ENCODE results near the gene PRR22. TPM values are rescaled to one million over a fixed set of nuclear protein-coding genes. Genes with fewer than 3 reads are reported as not detected.

Gene PRR22
- total and polyA plus RNA-seq, 2 donors (not counting 3 experiments of a cell fraction or from before 2014, with no cell fraction given): 1.4 to 3.4 TPM

DNA sequence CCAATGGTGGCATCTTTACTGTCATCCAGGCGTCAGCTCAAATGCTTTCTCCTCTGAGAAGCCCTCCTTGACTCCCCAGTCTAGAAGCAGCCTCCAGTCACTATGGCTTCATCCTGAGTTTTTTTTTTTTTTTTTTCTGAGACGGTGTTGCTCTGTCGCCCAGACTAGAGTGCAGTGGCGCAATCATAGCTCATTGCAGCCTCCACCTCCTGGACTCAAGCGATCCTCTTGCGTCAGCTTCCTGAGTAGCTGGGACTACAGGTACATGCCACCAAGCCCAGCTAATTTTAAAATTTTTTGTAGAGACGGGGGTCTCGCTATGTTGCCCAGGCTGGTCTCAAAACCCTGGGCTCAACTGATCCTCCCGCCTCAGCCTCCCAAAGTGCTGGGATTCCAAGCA, 24.5 kb upstream of the PRR22 start:
- FAIRE-seq: no peak
- TF ChIP-seq MYC (IDR thresholded peaks at IDR 0.05; ENCODE audit: low read depth, low read length) (no peak), JUN (IDR thresholded peaks at IDR 0.05; ENCODE audit: borderline replicate concordance, insufficient read depth, insufficient read length, low read depth) (no peak), POLR2A (IDR thresholded peaks at IDR 0.05; ENCODE audit: low read depth, low read length) (no peak), GATA2 (IDR thresholded peaks at IDR 0.05; ENCODE audit: insufficient read depth, insufficient read length, low read depth, low read length) (no peak), POLR2AphosphoS5 (IDR thresholded peaks at IDR 0.05; ENCODE audit: insufficient read depth, low read depth, low read length) (no peak), FOS (IDR thresholded peaks at IDR 0.05; ENCODE audit: borderline replicate concordance, insufficient read depth, low read length) (no peak), EZH2 (IDR thresholded peaks at IDR 0.05; ENCODE audit: borderline replicate concordance, low read depth, low read length, severe bottlenecking) (no peak)
- TF ChIP-seq, protein P1, sequence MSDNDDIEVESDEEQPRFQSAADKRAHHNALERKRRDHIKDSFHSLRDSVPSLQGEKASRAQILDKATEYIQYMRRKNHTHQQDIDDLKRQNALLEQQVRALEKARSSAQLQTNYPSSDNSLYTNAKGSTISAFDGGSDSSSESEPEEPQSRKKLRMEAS (IDR thresholded peaks at IDR 0.05; ENCODE audit: insufficient read depth, insufficient read length): no peak
- TF ChIP-seq, protein P2, sequence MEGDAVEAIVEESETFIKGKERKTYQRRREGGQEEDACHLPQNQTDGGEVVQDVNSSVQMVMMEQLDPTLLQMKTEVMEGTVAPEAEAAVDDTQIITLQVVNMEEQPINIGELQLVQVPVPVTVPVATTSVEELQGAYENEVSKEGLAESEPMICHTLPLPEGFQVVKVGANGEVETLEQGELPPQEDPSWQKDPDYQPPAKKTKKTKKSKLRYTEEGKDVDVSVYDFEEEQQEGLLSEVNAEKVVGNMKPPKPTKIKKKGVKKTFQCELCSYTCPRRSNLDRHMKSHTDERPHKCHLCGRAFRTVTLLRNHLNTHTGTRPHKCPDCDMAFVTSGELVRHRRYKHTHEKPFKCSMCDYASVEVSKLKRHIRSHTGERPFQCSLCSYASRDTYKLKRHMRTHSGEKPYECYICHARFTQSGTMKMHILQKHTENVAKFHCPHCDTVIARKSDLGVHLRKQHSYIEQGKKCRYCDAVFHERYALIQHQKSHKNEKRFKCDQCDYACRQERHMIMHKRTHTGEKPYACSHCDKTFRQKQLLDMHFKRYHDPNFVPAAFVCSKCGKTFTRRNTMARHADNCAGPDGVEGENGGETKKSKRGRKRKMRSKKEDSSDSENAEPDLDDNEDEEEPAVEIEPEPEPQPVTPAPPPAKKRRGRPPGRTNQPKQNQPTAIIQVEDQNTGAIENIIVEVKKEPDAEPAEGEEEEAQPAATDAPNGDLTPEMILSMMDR (IDR thresholded peaks at IDR 0.05; ENCODE audit: extremely low read depth in 1 of 2, insufficient read depth in 1 of 2, low read depth in 1 of 2, low read length in 2 of 2): no peak
- Histone ChIP-seq H3K9me3 (replicated peaks; ENCODE audit: control insufficient read depth, insufficient read depth, low read length) (no peaks in the 10 kb centered on the region), H2AFZ (ENCODE audit: low read depth, low read length) (no peak overlapping the region), H3K27ac (ENCODE audit: insufficient read depth, low read depth, low read length) (no peak overlapping the region), H3K4me3 (replicated peaks in 1 of 3; ENCODE audit: insufficient read depth in 1 of 3, low read depth in 1 of 3, low read length in 3 of 3) (no peak overlapping the region), H3K4me2 (ENCODE audit: insufficient read depth, low read length) (no peak overlapping the region), H4K20me1 (replicated peaks; ENCODE audit: control insufficient read depth, extremely low read depth, insufficient read depth, low read length) (no peaks in the 10 kb centered on the region), H3K9me1 (replicated peaks; ENCODE audit: control insufficient read depth, extremely low read depth, insufficient read depth, low read length) (no peaks in the 10 kb centered on the region), H3K36me3 (ENCODE audit: control insufficient read depth in 2 of 2, extremely low read depth in 1 of 2, insufficient read depth in 2 of 2, low read length in 2 of 2) (no peaks in the 10 kb centered on the region), H3K27me3 (ENCODE audit: control insufficient read depth in 2 of 2, insufficient read depth in 2 of 2, low read length in 2 of 2) (peaks cover 2 to 7% of the 10 kb centered on the region in 2 experiments), H3K9ac (replicated peaks; ENCODE audit: extremely low read depth, insufficient read depth, low read length) (no peak overlapping the region), H3K79me2 (ENCODE audit: control insufficient read depth, insufficient read depth, low read length) (no peaks in the 10 kb centered on the region), H3K4me1 (ENCODE audit: control insufficient read depth, extremely low read depth, insufficient read depth, low read length) (no peaks in the 10 kb centered on the region)
- POLR2A ChIA-PET: interaction anchor here (1.2 kb wide), 1 partner anchor 20 kb away, joined by 3 read pairs; no protein-coding TSS in a partner anchor
- intact Hi-C loops (cut with micrococcal nuclease): loop anchor here (10.0 kb wide), 1 partner anchor 176 kb away; no protein-coding TSS in a partner anchor
- dilution Hi-C loops (cut with MboI; ENCODE audit: extremely low pct_ligation_motif_present, low sequenced_read_pairs): no loop called here
- DNase-seq (ENCODE audit: low read depth, low spot score): no peak
- CTCF ChIA-PET: interaction anchor here (1.2 kb wide), 2 partner anchors 19 to 28 kb away, joined by 4 to 6 read pairs; no protein-coding TSS in a partner anchor
- no TSS peak for BruUV-seq (replicated peaks)

Data from endothelial cell of umbilical vein (primary cell).